Activated CD8-positive, alpha-beta memory T cell treated with anti-CD3 and anti-CD28 coated beads, Interleukin-2, amount 10 ng/mL, durations not matched to agents 7 days and 5 days (primary cell): ENCODE measurements around the gene CIB1. TPM values are rescaled to one million over a fixed set of nuclear protein-coding genes. Genes with fewer than 3 reads are reported as not detected.
A peak's percentile ranks its signal among the peaks of the same experiment; 100 is the strongest.

Source experiments
- ATAC-seq: fragments of 150-1000 bp; cut with Tn5 transposase; one replicate; pipeline ENCODE4 v1.10.0; 2021; ENCODE audit warnings: moderate library complexity
- CTCF ChIA-PET: fragments of 350-600 bp; sonication (Branson Sonifier 250); formaldehyde crosslinking; loops from one replicate; lab custom pipeline; 2021; ENCODE audit warnings: antibody characterized with exemption; lab: Charles Lee
- DNase-seq: peaks from one replicate; pipeline ENCODE4 v3.0.0-alpha.2; 2020
- H3K27ac Mint-ChIP-seq: one replicate; pipeline ENCODE4 v1.8.0; 2021; ENCODE audit warnings: mild to moderate bottlenecking, mixed read lengths
- H3K27me3 Mint-ChIP-seq: one replicate; pipeline ENCODE4 v1.8.0; 2021; ENCODE audit warnings: mixed read lengths
- H3K36me3 Mint-ChIP-seq: one replicate; pipeline ENCODE4 v1.8.0; 2021; ENCODE audit warnings: mild to moderate bottlenecking, mixed read lengths
- H3K4me1 Mint-ChIP-seq: one replicate; pipeline ENCODE4 v1.8.0; 2021; ENCODE audit warnings: mixed read lengths
- H3K4me3 Mint-ChIP-seq: one replicate; pipeline ENCODE4 v1.8.0; 2021; ENCODE audit warnings: mild to moderate bottlenecking, moderate library complexity, mixed read lengths
- H3K9me3 Mint-ChIP-seq: one replicate; pipeline ENCODE4 v1.8.0; 2022; ENCODE audit warnings: low read depth, mixed read lengths
- total RNA-seq, 2 experiments: library from RNA; stranded (reverse); gene quantifications; one replicate each; pipeline ENCODE4 v1.2.3, GENCODE V29; 2021

CIB1 gene
- total RNA-seq, 2 experiments from 2014 or later, result 120 to 127 TPM

DNA sequence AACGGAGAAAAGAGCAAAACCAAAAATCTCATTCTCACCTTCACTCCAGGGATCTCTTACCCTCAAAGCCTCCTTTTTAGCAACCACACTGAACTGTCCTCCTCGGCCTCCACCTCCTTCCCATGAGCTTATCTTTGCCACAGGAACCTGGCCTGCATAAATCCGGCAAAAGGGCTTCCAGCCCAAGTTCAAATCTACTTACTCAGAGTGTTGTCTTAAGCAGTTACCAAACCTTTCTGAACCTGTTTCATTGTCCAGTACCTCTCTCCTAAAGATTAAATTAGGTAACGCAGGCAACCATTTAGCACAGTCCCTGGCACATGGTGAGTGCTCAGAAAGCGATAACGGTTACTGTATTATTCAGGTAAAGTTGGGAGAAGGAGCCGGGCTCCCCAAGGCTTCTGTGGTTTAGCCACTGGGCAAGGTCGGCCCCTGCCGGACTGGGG is 777 bp downstream of the CIB1 start:
- Mint-ChIP-seq H3K27me3 (no peaks in the 10 kb centered on the region), H3K4me1 (peaks cover 52% of the 10 kb centered on the region), H3K9me3 (no peaks in the 10 kb centered on the region), H3K36me3 (peaks cover 35% of the 10 kb centered on the region), H3K27ac (peak overlapping the region; percentile 94), H3K4me3 (peak overlapping the region; percentile 89)
- CTCF ChIA-PET, result interaction anchor here (0.9 to 4.8 kb wide), 9 partner anchors 13 to 134 kb away, joined by 3 to 35 read pairs (median 5); partner anchors contain the start of genes IDH2 and SEMA4B
- no peak for ATAC-seq
- DNase-seq, result no peak

DNA sequence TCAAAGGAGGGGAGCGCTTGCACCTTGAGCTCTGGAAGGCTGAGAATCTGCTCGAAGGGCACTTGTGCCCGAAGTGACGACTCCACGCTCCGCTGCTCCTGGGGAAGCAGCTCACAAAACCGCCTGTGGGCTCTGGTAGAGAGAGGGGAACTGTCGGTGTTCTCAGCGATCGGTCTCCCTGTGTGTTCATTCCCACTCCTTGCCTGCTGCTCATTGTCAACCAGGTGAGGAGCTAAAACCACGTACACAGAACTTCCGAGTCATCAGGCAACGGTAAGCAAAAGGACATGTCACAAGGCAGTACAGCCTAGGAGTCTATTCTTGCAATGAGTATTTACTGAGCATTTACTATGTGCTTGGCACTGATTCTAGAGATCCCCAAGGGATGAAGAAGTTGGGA is 1.5 kb downstream of the CIB1 start:
- CTCF ChIA-PET, result interaction anchor here (0.9 to 4.8 kb wide), 6 partner anchors 12 to 133 kb away, joined by 3 to 35 read pairs (median 14); partner anchors contain the start of gene SEMA4B
- H3K27ac Mint-ChIP-seq, result peak overlapping the region; percentile 94
- DNase-seq, result no peak
- no peaks in the 10 kb centered on the region for H3K9me3 Mint-ChIP-seq
- no peaks in the 10 kb centered on the region for H3K27me3 Mint-ChIP-seq
- ATAC-seq, result no peak
- H3K4me1 Mint-ChIP-seq, result peaks cover 52% of the 10 kb centered on the region
- peak overlapping the region; percentile 89 for H3K4me3 Mint-ChIP-seq
- H3K36me3 Mint-ChIP-seq, result peaks cover 35% of the 10 kb centered on the region

- Mint-ChIP-seq H3K36me3 (peaks cover 32% of the 10 kb centered on the region), H3K27me3 (no peaks in the 10 kb centered on the region), H3K9me3 (no peaks in the 10 kb centered on the region), H3K4me3 (peak overlapping the region; percentile 89), H3K4me1 (peaks cover 52% of the 10 kb centered on the region), H3K27ac (peak overlapping the region; percentile 94)
- peak; percentile 90 for DNase-seq
- CTCF ChIA-PET, result interaction anchor here (1.0 to 4.8 kb wide), 10 partner anchors 11 to 132 kb away, joined by 3 to 35 read pairs (median 7); partner anchors contain the start of genes IDH2 and SEMA4B
- ATAC-seq, result peak; percentile 56
Observed at GRCh38 chr15:90231028-90232017, 2.4 kb downstream of the CIB1 start.

- Mint-ChIP-seq H3K4me3 (peak overlapping the region; percentile 89), H3K36me3 (peaks cover 28% of the 10 kb centered on the region), H3K27me3 (no peaks in the 10 kb centered on the region), H3K27ac (peak overlapping the region; percentile 94), H3K4me1 (peaks cover 48% of the 10 kb centered on the region), H3K9me3 (no peaks in the 10 kb centered on the region)
- CTCF ChIA-PET, result interaction anchor here (0.6 to 4.8 kb wide), 9 partner anchors 10 to 128 kb away, joined by 3 to 35 read pairs (median 6); partner anchors contain the start of genes IDH2 and SEMA4B
- ATAC-seq (no peak), DNase-seq (no peak)
Observed at GRCh38 chr15:90230610-90231009, 3.1 kb downstream of the CIB1 start.

DNA sequence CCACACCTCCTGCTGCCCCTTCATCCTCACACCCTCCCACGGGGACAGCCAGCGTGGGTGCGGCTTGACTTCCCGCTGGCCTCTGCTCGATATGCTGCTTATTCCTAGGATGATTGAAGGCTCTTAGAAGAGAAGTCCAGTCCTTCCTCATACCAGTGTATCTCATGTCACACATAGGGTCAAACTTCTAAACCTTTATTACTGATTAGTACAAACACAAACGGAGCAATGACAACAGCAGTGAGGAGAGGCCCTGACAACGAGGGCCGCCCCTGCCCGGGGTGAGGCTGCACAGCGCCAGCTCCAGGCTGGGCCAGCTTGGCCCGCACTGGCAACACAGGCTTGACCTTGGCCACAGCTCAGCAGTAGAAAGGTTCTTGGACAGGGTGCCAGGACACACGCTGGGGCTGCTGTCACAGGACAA is 3.7 kb downstream of the CIB1 start:
- peak overlapping the region; percentile 94 for H3K27ac Mint-ChIP-seq

DNA sequence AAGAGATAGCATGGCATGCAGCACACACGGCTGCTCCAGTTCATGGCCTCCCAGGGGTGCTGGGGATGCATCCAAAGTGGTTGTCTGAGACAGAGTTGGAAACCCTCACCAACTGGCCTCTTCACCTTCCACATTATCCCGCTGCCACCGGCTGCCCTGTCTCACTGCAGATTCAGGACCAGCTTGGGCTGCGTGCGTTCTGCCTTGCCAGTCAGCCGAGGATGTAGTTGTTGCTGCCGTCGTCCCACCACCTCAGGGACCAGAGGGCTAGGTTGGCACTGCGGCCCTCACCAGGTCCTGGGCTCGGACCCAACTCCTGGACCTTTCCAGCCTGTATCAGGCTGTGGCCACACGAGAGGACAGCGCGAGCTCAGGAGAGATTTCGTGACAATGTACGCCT is 4.8 kb downstream of the CIB1 start:
- Mint-ChIP-seq H3K4me1 (peaks cover 36% of the 10 kb centered on the region), H3K27ac (peak overlapping the region; percentile 52), H3K36me3 (peaks cover 28% of the 10 kb centered on the region), H3K9me3 (no peaks in the 10 kb centered on the region), H3K4me3 (no peak overlapping the region), H3K27me3 (no peaks in the 10 kb centered on the region)
- DNase-seq, result no peak
- CTCF ChIA-PET, result no interaction called here
- no peak for ATAC-seq

More for the DNA sequence above, 3.7 kb downstream of the CIB1 start:
- Mint-ChIP-seq H3K4me1 (peaks cover 45% of the 10 kb centered on the region), H3K27me3 (no peaks in the 10 kb centered on the region), H3K4me3 (peak overlapping the region; percentile 89), H3K36me3 (peaks cover 28% of the 10 kb centered on the region), H3K9me3 (no peaks in the 10 kb centered on the region)
- CTCF ChIA-PET, result interaction anchor here (0.6 to 4.8 kb wide), 7 partner anchors 10 to 63 kb away, joined by 3 to 35 read pairs (median 6); partner anchors contain the start of gene SEMA4B
- no peak for ATAC-seq
- DNase-seq, result no peak

GRCh38 chr15:90227816-90228772 is 5.6 kb downstream of the CIB1 start:
- Mint-ChIP-seq H3K9me3 (no peaks in the 10 kb centered on the region), H3K4me3 (no peak overlapping the region)
- CTCF ChIA-PET, result no interaction called here

GRCh38 chr15:90227336-90227735 is 6.4 kb downstream of the CIB1 start:
- Mint-ChIP-seq H3K27ac (no peak overlapping the region), H3K4me3 (no peak overlapping the region), H3K27me3 (no peaks in the 10 kb centered on the region), H3K4me1 (peaks cover 32% of the 10 kb centered on the region), H3K9me3 (no peaks in the 10 kb centered on the region), H3K36me3 (peaks cover 25% of the 10 kb centered on the region)
- DNase-seq, result no peak
- ATAC-seq, result no peak
- CTCF ChIA-PET, result no interaction called here

More at GRCh38 chr15:90227816-90228772, 5.6 kb downstream of the CIB1 start:
- H3K27me3 Mint-ChIP-seq, result no peaks in the 10 kb centered on the region
- peaks cover 28% of the 10 kb centered on the region for H3K36me3 Mint-ChIP-seq
- DNase-seq (no peak), ATAC-seq (no peak)
- no peak overlapping the region for H3K27ac Mint-ChIP-seq
- H3K4me1 Mint-ChIP-seq, result peaks cover 36% of the 10 kb centered on the region

DNA sequence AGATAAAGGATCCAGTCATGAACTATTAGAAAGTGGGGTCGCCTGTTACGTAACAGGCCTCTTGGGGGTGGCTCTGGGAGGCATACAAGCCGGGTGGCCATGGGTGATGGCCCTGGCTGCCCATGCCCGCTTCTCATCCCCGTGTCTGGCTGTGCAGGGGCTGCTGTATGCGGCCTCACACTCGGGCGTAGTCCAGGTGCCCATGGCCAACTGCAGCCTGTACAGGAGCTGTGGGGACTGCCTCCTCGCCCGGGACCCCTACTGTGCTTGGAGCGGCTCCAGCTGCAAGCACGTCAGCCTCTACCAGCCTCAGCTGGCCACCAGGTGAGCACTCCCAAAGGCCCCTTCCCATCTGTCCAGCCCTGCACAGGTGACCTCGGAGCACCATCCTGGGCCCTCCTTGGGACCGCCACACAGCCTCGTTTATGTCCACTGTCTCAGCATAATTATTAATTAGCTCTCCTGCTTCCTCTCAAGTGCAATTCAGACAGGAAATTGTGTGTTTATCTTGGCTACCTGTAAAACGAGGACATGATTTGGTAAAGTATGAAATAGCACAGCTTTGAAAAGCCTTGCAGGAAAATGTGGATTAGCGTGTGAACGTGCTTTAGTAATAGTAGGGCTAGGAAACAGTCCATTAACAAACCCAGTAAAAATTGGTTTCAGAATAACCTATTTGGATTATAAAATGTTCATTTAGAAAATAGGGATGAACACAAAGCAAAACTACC is 8.1 kb downstream of the CIB1 start:
- peaks cover 17% of the 10 kb centered on the region for H3K36me3 Mint-ChIP-seq
- H3K27ac Mint-ChIP-seq, result no peak overlapping the region
- CTCF ChIA-PET, result interaction anchor here (0.5 kb wide), 1 partner anchor 161 kb away, joined by 3 read pairs; no protein-coding TSS in a partner anchor

GRCh38 chr15:90225047-90225446 is 8.7 kb downstream of the CIB1 start:
- no peak for ATAC-seq
- DNase-seq, result no peak
- H3K27ac Mint-ChIP-seq, result no peak overlapping the region
- CTCF ChIA-PET, result no interaction called here
- peaks cover 12% of the 10 kb centered on the region for H3K36me3 Mint-ChIP-seq
- peaks cover 10% of the 10 kb centered on the region for H3K4me1 Mint-ChIP-seq
- H3K9me3 Mint-ChIP-seq, result no peaks in the 10 kb centered on the region
- no peaks in the 10 kb centered on the region for H3K27me3 Mint-ChIP-seq
- H3K4me3 Mint-ChIP-seq, result no peak overlapping the region

More for the DNA sequence above, 8.1 kb downstream of the CIB1 start:
- Mint-ChIP-seq H3K4me1 (peaks cover 16% of the 10 kb centered on the region), H3K4me3 (no peak overlapping the region), H3K9me3 (no peaks in the 10 kb centered on the region), H3K27me3 (no peaks in the 10 kb centered on the region)
- ATAC-seq, result no peak
- no peak for DNase-seq

DNA sequence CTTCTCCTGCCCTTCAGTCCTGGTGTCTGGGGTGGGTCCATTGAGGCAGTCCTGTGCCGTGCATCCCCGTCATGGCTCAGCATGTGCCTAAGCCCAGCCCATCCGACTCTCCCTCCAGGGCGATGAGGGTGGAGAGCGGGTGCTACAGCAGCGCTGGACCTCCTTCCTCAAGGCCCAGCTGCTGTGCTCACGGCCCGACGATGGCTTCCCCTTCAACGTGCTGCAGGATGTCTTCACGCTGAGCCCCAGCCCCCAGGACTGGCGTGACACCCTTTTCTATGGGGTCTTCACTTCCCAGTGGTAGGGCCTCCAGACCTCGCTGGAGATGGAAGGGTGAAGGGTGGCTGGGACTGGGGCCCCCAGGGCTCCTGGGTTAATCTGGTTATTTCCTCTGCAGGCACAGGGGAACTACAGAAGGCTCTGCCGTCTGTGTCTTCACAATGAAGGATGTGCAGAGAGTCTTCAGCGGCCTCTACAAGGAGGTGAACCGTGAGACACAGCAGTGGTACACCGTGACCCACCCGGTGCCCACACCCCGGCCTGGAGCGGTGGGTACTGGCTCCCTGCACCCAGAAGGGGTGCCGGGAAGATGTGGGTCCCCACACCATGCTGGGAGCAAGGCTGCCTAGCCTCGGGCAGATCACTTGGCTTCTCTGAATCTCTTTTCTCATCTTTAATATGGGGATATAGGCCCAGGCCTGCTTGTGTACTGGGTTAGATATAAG is 10.1 kb downstream of the CIB1 start:
- no peaks in the 10 kb centered on the region for H3K9me3 Mint-ChIP-seq
- ATAC-seq (no peak), DNase-seq (no peak)
- no peaks in the 10 kb centered on the region for H3K36me3 Mint-ChIP-seq
- CTCF ChIA-PET, result interaction anchor here (2.6 to 3.0 kb wide), 2 partner anchors 23 to 81 kb away, joined by 11 to 27 read pairs; partner anchors contain the start of gene SEMA4B
- no peak overlapping the region for H3K27ac Mint-ChIP-seq
- H3K27me3 Mint-ChIP-seq, result no peaks in the 10 kb centered on the region
- peaks cover 9% of the 10 kb centered on the region for H3K4me1 Mint-ChIP-seq
- H3K4me3 Mint-ChIP-seq, result no peak overlapping the region
